Activated T-helper 2 cell treated with anti-CD3 and anti-CD28 coated beads, Interferon-gamma antibody, Interleukin-2, Interleukin-4, amounts not matched to agents 10 μg/mL and 5 μg/mL and 100 μg/mL, durations not matched to agents 14 hours and 24 hours and 36 hours (primary cell): ENCODE measurements around the gene TRIB2. TPM values are rescaled to one million over a fixed set of nuclear protein-coding genes. Genes with fewer than 3 reads are reported as not detected.

Experiments
- DNase-seq: peaks from one replicate; pipeline ENCODE4 v3.0.0; 2021; ENCODE audit warnings: low spot score
- H3K27ac Mint-ChIP-seq: one replicate; pipeline ENCODE4 v1.8.0; 2021; ENCODE audit warnings: mixed read lengths
- H3K27me3 Mint-ChIP-seq: one replicate; pipeline ENCODE4 v1.8.0; 2021; ENCODE audit warnings: low read depth, mixed read lengths
- H3K36me3 Mint-ChIP-seq: one replicate; pipeline ENCODE4 v1.8.0; 2021; ENCODE audit warnings: low read depth, mixed read lengths
- H3K4me1 Mint-ChIP-seq: one replicate; pipeline ENCODE4 v1.8.0; 2021; ENCODE audit warnings: low read depth, mixed read lengths
- H3K4me3 Mint-ChIP-seq: one replicate; pipeline ENCODE4 v1.8.0; 2021; ENCODE audit warnings: low read depth, mild to moderate bottlenecking, moderate library complexity, mixed read lengths
- H3K9me3 Mint-ChIP-seq: one replicate; pipeline ENCODE4 v1.8.0; 2021; ENCODE audit warnings: mixed read lengths
- intact Hi-C: fragments of 100-400 bp; cut with micrococcal nuclease; formaldehyde crosslinking; loops from one replicate; pipeline ENCODE4 v1.15.1; 2023
- total RNA-seq: library from RNA; stranded (reverse); gene quantifications from 2 replicates; pipeline ENCODE4 v1.2.3, GENCODE V29; 2022

TRIB2 gene
- total RNA-seq, 1 donor from 2014 or later: 3.9 TPM

DNA sequence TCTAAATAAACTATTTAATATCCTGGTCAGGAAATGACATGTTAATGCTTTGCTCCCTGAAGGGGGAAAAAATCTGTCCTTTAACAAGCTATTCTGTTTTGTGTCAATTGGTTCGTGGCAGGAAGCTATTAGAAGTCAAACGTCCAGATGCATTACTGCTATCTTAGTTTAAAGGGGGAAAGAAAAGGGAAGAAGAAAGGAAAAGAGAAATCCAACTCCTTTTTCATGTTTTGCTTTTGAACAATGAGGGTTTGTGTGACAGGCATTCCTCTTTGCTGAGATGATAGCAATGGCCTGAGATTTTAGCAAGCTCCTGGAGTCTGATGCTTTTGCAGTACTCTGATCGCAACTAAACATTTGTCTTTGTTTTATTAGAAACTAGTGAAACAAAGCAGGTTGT, 24.6 kb downstream of the TRIB2 start:
- peaks cover 5% of the 10 kb centered on the region for H3K27me3 Mint-ChIP-seq
- no peak overlapping the region for H3K27ac Mint-ChIP-seq
- peaks cover 8% of the 10 kb centered on the region for H3K4me1 Mint-ChIP-seq
- intact Hi-C loops: no loop called here
- no peak overlapping the region for H3K4me3 Mint-ChIP-seq
- peaks cover 49% of the 10 kb centered on the region for H3K36me3 Mint-ChIP-seq
- DNase-seq: no peak
- no peaks in the 10 kb centered on the region for H3K9me3 Mint-ChIP-seq

GRCh38 chr2:12742891-12743290, 26.2 kb downstream of the TRIB2 start:
- H3K4me3 Mint-ChIP-seq: no peak overlapping the region
- intact Hi-C loops: no loop called here
- DNase-seq: no peak
- peaks cover 36% of the 10 kb centered on the region for H3K36me3 Mint-ChIP-seq
- peaks cover 8% of the 10 kb centered on the region for H3K4me1 Mint-ChIP-seq
- no peak overlapping the region for H3K27ac Mint-ChIP-seq
- peaks cover 9% of the 10 kb centered on the region for H3K27me3 Mint-ChIP-seq
- H3K9me3 Mint-ChIP-seq: no peaks in the 10 kb centered on the region

DNA sequence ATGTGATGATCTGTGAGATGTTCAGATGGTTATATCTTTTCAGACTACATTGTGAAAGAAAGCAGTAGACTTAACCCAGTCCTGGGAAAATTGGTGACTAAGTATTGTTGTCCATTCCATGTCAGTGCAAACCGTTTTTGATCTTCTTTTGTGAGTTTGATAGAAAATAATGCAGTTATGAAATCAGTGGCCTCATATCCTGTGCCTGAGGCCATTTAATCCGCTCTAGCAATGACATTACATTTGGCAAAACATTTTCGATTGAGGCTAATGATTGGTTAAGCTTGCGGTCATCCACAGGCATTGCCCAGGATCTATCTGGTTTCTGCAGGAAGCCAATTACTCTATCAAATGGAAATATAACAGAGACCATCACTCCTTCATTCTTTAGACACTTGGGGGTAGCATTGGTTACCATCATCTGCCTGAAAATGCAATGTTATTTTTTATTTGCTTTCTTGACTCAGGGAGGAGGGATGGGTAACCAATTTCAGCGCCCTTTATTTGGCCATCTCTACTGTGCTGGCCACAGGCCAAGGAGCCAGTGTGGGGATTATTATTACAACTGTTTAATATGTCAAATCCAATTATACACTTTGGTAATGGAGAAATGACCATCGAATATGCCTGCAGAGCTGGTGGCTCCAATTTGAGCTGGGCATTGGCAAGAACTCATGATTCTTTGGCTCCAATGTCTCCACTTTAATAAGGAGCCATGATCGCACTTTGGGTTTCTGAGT, 33.6 kb downstream of the TRIB2 start:
- Mint-ChIP-seq H3K4me3 (no peak overlapping the region), H3K36me3 (no peaks in the 10 kb centered on the region), H3K27me3 (peaks cover 23% of the 10 kb centered on the region), H3K4me1 (no peaks in the 10 kb centered on the region), H3K27ac (no peak overlapping the region), H3K9me3 (peaks cover 3% of the 10 kb centered on the region)
- intact Hi-C loops: no loop called here
- no peak for DNase-seq

DNA sequence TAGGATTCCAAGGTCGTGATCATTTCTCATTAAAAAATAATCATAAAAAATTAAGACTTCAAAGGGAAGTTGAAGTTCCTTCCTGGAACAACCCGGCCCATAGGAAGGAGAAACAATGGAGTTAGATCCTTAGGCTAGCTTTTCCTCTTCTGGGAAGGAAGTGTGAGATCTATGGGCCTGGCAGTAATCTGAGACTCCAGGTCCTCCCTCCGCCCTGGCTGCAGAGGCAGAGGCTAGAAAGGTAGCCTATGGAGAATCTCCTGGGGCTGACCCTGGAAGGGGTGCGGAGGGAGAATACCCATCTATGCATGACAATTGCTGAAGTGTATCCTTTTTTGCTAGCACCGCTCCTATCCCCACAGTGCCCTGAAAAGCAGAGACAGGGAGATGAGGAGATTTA, 37.9 kb downstream of the TRIB2 start:
- Mint-ChIP-seq H3K27me3 (peaks cover 24% of the 10 kb centered on the region), H3K4me1 (no peaks in the 10 kb centered on the region), H3K36me3 (no peaks in the 10 kb centered on the region), H3K9me3 (no peaks in the 10 kb centered on the region), H3K4me3 (no peak overlapping the region), H3K27ac (no peak overlapping the region)
- intact Hi-C loops: no loop called here
- DNase-seq: no peak

- Mint-ChIP-seq H3K27ac (no peak overlapping the region), H3K4me1 (no peaks in the 10 kb centered on the region), H3K27me3 (peaks cover 24% of the 10 kb centered on the region), H3K9me3 (no peaks in the 10 kb centered on the region), H3K4me3 (no peak overlapping the region), H3K36me3 (no peaks in the 10 kb centered on the region)
- intact Hi-C loops: no loop called here
- no peak for DNase-seq
Observed at GRCh38 chr2:12755384-12755783, 38.6 kb downstream of the TRIB2 start.

DNA sequence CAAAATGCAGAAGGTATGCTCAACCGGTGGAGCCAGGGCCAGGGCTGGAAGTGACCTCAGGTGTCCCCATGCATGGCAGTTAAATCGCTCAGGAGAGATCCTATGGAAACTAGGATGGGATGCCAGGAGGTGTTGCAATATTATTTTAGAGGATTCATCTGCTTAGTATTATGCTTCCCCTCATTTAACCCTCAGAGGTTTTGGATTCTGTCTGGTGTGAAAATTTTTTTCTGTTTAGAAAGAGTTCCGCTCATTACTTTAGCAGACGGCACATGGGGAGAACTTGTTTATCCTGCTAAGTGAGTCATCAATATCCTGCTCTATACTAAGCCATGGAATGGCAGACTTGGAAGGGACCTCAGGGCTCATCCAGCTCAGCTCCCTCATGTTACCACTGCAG, 42.5 kb downstream of the TRIB2 start:
- Mint-ChIP-seq H3K9me3 (peaks cover 1% of the 10 kb centered on the region), H3K4me3 (no peak overlapping the region), H3K27me3 (peaks cover 25% of the 10 kb centered on the region), H3K27ac (no peak overlapping the region), H3K36me3 (no peaks in the 10 kb centered on the region), H3K4me1 (peaks cover 8% of the 10 kb centered on the region)
- intact Hi-C loops: no loop called here
- DNase-seq: no peak

DNA sequence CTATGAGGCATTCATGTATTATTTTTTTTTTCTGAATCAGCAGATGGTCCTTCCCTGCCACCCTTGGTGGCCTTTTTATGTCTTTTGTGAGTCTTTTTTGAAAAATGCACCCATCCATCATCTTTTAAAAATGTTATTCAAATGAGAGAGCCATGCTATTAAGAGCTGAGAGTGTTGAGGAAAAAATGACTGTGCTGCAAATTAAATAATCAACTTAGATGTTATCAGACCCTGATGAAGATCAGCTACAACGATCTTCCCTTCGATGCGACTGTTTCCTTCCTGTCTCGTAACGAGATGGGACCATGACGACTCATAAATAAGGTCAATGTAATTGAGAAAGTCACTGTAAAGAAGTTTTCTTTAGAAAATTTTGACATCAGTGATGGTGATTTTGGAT, 44.4 kb downstream of the TRIB2 start:
- H3K9me3 Mint-ChIP-seq: peaks cover 4% of the 10 kb centered on the region
- H3K4me3 Mint-ChIP-seq: no peak overlapping the region
- H3K27me3 Mint-ChIP-seq: peaks cover 31% of the 10 kb centered on the region
- H3K36me3 Mint-ChIP-seq: no peaks in the 10 kb centered on the region
- H3K27ac Mint-ChIP-seq: no peak overlapping the region
- no peak for DNase-seq
- intact Hi-C loops: no loop called here
- peaks cover 8% of the 10 kb centered on the region for H3K4me1 Mint-ChIP-seq

DNA sequence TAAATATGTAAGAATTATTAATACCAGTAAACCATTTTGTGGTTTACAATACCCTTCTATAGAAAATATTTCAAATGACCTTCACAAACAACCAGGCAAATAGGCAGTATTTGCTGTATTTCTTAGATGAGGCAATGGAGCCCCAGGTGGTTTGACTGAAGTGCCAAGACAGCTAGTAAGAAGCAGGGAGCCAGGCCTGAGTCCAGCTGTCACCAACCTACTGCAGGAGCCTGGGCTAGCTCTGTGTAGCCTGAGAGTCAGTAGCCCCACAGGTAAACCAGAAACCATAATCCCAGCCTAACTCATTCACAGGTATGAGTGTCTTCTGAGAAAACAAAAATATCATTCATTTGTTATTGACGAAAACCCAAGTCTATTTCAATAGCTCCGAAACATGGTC, 45.6 kb downstream of the TRIB2 start:
- Mint-ChIP-seq H3K4me3 (no peak overlapping the region), H3K36me3 (no peaks in the 10 kb centered on the region), H3K9me3 (peaks cover 4% of the 10 kb centered on the region), H3K27me3 (peaks cover 26% of the 10 kb centered on the region), H3K4me1 (peaks cover 8% of the 10 kb centered on the region), H3K27ac (no peak overlapping the region)
- DNase-seq: no peak
- intact Hi-C loops: no loop called here

GRCh38 chr2:12762976-12763375, 46.2 kb downstream of the TRIB2 start:
- Mint-ChIP-seq H3K9me3 (peaks cover 4% of the 10 kb centered on the region), H3K4me1 (peaks cover 8% of the 10 kb centered on the region)
- intact Hi-C loops: no loop called here

GRCh38 chr2:12763486-12763885, 46.8 kb downstream of the TRIB2 start:
- no peak for DNase-seq
- H3K36me3 Mint-ChIP-seq: no peaks in the 10 kb centered on the region
- H3K27me3 Mint-ChIP-seq: peaks cover 35% of the 10 kb centered on the region
- intact Hi-C loops: no loop called here
- peaks cover 4% of the 10 kb centered on the region for H3K9me3 Mint-ChIP-seq
- no peak overlapping the region for H3K4me3 Mint-ChIP-seq
- H3K4me1 Mint-ChIP-seq: peaks cover 8% of the 10 kb centered on the region
- no peak overlapping the region for H3K27ac Mint-ChIP-seq

More at GRCh38 chr2:12762976-12763375, 46.2 kb downstream of the TRIB2 start:
- H3K4me3 Mint-ChIP-seq: no peak overlapping the region
- H3K27me3 Mint-ChIP-seq: peaks cover 30% of the 10 kb centered on the region
- no peaks in the 10 kb centered on the region for H3K36me3 Mint-ChIP-seq
- no peak for DNase-seq
- H3K27ac Mint-ChIP-seq: no peak overlapping the region

DNA sequence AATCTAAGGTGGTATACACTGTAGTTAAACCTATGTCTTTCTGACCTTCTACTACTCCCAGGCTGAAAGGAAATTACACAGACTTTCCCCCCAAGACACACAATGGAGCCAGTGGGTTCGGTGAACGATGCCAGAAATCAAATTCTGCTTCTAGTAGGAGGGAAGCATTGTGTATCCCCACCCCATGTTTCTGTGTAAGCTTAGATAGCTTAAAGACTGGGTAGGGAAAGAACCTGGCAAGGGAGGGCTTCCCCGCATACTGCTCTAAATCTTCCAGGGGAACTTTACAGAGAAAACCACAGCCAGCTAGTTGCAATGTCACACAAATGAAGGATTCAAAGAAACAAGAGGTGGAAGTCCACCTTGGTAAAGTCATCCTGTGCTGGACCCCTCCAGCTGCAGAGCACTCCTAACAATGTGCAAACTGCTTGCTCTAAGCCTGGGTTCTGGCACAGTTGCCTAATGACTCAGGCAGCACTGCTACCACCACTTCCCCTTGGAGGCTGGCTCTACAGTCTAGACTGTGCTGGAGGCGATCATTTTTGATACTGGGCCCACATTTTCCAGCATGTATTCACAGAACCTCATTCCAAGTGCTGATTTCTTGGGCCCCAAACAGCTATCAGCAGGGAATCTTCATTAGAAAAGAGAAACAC, 47.5 kb downstream of the TRIB2 start:
- peaks cover 8% of the 10 kb centered on the region for H3K4me1 Mint-ChIP-seq
- no peaks in the 10 kb centered on the region for H3K36me3 Mint-ChIP-seq
- DNase-seq: no peak
- H3K27me3 Mint-ChIP-seq: peaks cover 38% of the 10 kb centered on the region
- H3K9me3 Mint-ChIP-seq: peaks cover 4% of the 10 kb centered on the region
- H3K4me3 Mint-ChIP-seq: no peak overlapping the region
- H3K27ac Mint-ChIP-seq: no peak overlapping the region
- intact Hi-C loops: no loop called here

GRCh38 chr2:12764849-12765605, 48.3 kb downstream of the TRIB2 start:
- H3K4me1 Mint-ChIP-seq: peaks cover 8% of the 10 kb centered on the region
- DNase-seq: no peak
- H3K27ac Mint-ChIP-seq: no peak overlapping the region
- H3K36me3 Mint-ChIP-seq: no peaks in the 10 kb centered on the region
- peaks cover 4% of the 10 kb centered on the region for H3K9me3 Mint-ChIP-seq
- intact Hi-C loops: no loop called here
- H3K27me3 Mint-ChIP-seq: peaks cover 46% of the 10 kb centered on the region
- H3K4me3 Mint-ChIP-seq: no peak overlapping the region

DNA sequence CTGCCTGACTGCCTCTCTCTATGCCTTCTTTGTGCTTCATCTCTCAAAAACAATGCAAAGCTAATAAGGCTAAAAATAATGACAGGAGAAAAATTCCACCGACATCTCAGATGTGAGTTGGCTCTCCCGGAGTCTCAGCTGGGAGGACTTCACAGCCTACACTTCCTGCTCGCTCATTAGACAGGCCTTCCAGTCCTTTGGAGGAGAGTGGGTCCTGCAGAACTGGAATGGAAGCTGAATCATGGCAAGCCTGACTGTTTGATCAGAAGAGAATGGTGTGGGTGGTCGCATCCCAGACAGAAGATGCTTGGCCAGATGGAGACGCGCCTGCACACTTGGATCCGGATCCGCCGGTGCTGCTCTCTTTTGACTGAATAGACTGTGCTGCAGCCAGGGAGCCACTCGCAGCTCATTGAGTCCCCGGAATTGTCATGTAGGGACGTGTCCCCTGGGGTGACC, 49.7 kb downstream of the TRIB2 start:
- Mint-ChIP-seq H3K4me3 (no peak overlapping the region), H3K4me1 (no peaks in the 10 kb centered on the region), H3K27ac (no peak overlapping the region), H3K36me3 (no peaks in the 10 kb centered on the region), H3K9me3 (peaks cover 4% of the 10 kb centered on the region), H3K27me3 (peaks cover 51% of the 10 kb centered on the region)
- DNase-seq: no peak
- intact Hi-C loops: no loop called here
